ENCODE data around the gene CRYBB1. TPM values are rescaled to one million over a fixed set of nuclear protein-coding genes. Genes with fewer than 3 reads are reported as not detected.

Gene CRYBB1
- total and polyA plus RNA-seq, 2 donors (not counting 3 experiments of a cell fraction or from before 2014, with no cell fraction given): not detected

DNA sequence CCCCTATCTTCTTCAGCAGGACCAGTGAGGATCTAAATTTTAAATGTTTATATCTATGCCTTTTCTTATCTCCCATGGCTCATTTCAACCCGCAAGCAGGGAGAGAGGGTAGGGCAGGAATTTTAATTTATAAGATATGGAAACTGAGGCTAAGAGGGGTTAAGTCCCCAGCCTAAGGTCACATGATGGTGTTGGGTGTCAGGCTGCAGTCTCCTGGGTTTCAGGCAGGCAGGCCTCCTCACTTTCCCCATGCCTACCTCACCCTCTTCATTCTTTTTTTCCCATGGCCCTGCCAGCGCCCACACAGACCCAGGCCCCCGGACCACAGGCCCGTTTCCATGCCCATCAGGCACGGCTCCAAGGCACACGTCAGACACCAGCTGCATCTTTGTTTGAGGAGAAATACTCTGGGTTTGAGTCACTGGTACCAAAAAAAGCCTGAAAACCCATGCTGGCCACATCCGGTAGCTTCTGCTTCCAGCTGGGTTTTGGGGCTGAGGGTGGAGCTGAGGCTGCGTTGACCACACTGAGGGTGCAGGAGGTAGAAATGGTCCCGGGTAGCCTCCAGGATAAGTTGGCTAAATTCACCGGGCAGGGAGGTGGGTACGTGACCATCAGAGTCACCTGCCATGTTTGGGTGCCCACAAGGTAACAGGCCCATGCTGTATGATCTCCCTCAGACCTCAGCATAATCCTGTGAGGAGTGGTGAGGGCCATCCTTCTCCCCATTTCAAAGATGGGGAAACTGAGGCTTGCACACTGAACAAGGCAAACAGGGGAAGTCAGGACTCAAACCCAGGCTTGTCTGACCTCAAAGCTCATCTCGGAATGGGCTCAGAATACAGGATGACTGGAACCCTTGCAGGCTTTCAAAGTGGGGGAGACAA lies 7.5 kb downstream of the CRYBB1 start:
- DNase-seq (ENCODE audit: low read depth, low spot score) (no peak), FAIRE-seq (no peak)
- TF ChIP-seq, protein P1, sequence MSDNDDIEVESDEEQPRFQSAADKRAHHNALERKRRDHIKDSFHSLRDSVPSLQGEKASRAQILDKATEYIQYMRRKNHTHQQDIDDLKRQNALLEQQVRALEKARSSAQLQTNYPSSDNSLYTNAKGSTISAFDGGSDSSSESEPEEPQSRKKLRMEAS (IDR thresholded peaks at IDR 0.05; ENCODE audit: insufficient read depth, insufficient read length): no peak
- TF ChIP-seq MYC (IDR thresholded peaks at IDR 0.05; ENCODE audit: low read depth, low read length) (no peak), FOS (IDR thresholded peaks at IDR 0.05; ENCODE audit: borderline replicate concordance, insufficient read depth, low read length) (no peak), POLR2AphosphoS5 (IDR thresholded peaks at IDR 0.05; ENCODE audit: insufficient read depth, low read depth, low read length) (no peak), JUN (IDR thresholded peaks at IDR 0.05; ENCODE audit: borderline replicate concordance, insufficient read depth, insufficient read length, low read depth) (no peak), POLR2A (IDR thresholded peaks at IDR 0.05; ENCODE audit: low read depth, low read length) (no peak), GATA2 (IDR thresholded peaks at IDR 0.05; ENCODE audit: insufficient read depth, insufficient read length, low read depth, low read length) (no peak), EZH2 (IDR thresholded peaks at IDR 0.05; ENCODE audit: borderline replicate concordance, low read depth, low read length, severe bottlenecking) (no peak)
- TF ChIP-seq, protein P2, sequence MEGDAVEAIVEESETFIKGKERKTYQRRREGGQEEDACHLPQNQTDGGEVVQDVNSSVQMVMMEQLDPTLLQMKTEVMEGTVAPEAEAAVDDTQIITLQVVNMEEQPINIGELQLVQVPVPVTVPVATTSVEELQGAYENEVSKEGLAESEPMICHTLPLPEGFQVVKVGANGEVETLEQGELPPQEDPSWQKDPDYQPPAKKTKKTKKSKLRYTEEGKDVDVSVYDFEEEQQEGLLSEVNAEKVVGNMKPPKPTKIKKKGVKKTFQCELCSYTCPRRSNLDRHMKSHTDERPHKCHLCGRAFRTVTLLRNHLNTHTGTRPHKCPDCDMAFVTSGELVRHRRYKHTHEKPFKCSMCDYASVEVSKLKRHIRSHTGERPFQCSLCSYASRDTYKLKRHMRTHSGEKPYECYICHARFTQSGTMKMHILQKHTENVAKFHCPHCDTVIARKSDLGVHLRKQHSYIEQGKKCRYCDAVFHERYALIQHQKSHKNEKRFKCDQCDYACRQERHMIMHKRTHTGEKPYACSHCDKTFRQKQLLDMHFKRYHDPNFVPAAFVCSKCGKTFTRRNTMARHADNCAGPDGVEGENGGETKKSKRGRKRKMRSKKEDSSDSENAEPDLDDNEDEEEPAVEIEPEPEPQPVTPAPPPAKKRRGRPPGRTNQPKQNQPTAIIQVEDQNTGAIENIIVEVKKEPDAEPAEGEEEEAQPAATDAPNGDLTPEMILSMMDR (IDR thresholded peaks at IDR 0.05; ENCODE audit: extremely low read depth in 1 of 2, insufficient read depth in 1 of 2, low read depth in 1 of 2, low read length in 2 of 2): no peak
- H3K27me3 ChIP-seq (ENCODE audit: control insufficient read depth in 2 of 2, insufficient read depth in 2 of 2, low read length in 2 of 2): peaks cover 6 to 15% of the 10 kb centered on the region in 2 experiments
- H3K4me1 ChIP-seq (ENCODE audit: control insufficient read depth, extremely low read depth, insufficient read depth, low read length): no peaks in the 10 kb centered on the region
- dilution Hi-C loops (cut with MboI; ENCODE audit: extremely low pct_ligation_motif_present, low sequenced_read_pairs) (no loop called here), intact Hi-C loops (cut with micrococcal nuclease) (no loop called here)
- BruUV-seq (replicated peaks): no TSS peak
- H3K79me2 ChIP-seq (ENCODE audit: control insufficient read depth, insufficient read depth, low read length): no peaks in the 10 kb centered on the region
- H3K9me1 ChIP-seq (replicated peaks; ENCODE audit: control insufficient read depth, extremely low read depth, insufficient read depth, low read length): no peaks in the 10 kb centered on the region
- H3K36me3 ChIP-seq (ENCODE audit: control insufficient read depth in 2 of 2, extremely low read depth in 1 of 2, insufficient read depth in 2 of 2, low read length in 2 of 2): no peaks in the 10 kb centered on the region
- POLR2A ChIA-PET: no interaction called here
- CTCF ChIA-PET: no interaction called here
- H3K27ac ChIP-seq (ENCODE audit: insufficient read depth, low read depth, low read length): no peak overlapping the region
- H4K20me1 ChIP-seq (replicated peaks; ENCODE audit: control insufficient read depth, extremely low read depth, insufficient read depth, low read length): no peaks in the 10 kb centered on the region
- H3K4me2 ChIP-seq (ENCODE audit: insufficient read depth, low read length): no peak overlapping the region
- no peak overlapping the region for H2AFZ ChIP-seq (ENCODE audit: low read depth, low read length)
- no peak overlapping the region for H3K9ac ChIP-seq (replicated peaks; ENCODE audit: extremely low read depth, insufficient read depth, low read length)
- H3K9me3 ChIP-seq (replicated peaks; ENCODE audit: control insufficient read depth, insufficient read depth, low read length): no peaks in the 10 kb centered on the region
- no peak overlapping the region for H3K4me3 ChIP-seq (replicated peaks in 1 of 3; ENCODE audit: insufficient read depth in 1 of 3, low read depth in 1 of 3, low read length in 3 of 3)

Data from endothelial cell of umbilical vein (primary cell).